IMR-90 (cell line): ENCODE results near the gene MYO5A.
A peak's percentile ranks its signal among the peaks of the same experiment; 100 is the strongest.

Experiments
- BHLHE40 ChIP-seq: fragments of 150-350 bp; IDR thresholded peaks from 2 replicates; pipeline ENCODE4 v1.6.1; 2016; ENCODE audit warnings: mild to moderate bottlenecking, low read depth, low read length
- CEBPB ChIP-seq: IDR thresholded peaks from 2 replicates; pipeline ENCODE4 v1.6.1; 2012; ENCODE audit warnings: low read depth, low read length, improper control_type of control experiment
- CHD1 ChIP-seq: IDR thresholded peaks from 2 replicates; pipeline ENCODE4 v1.6.1; 2012; ENCODE audit warnings: low read depth, low read length, improper control_type of control experiment
- CTCF ChIP-seq: conservative IDR thresholded peaks from 2 replicates; pipeline ENCODE4 v1.5.1; 2012; ENCODE audit warnings: mild to moderate bottlenecking, low read depth, low read length, improper control_type of control experiment
- ELK1 ChIP-seq: fragments of 150-350 bp; IDR thresholded peaks from 2 replicates; pipeline ENCODE4 v1.6.1; 2016; ENCODE audit warnings: low read depth, mild to moderate bottlenecking, low read length, moderate library complexity, borderline replicate concordance
- MAFK ChIP-seq: IDR thresholded peaks from 2 replicates; pipeline ENCODE4 v1.6.1; 2012; ENCODE audit warnings: low read depth, low read length, improper control_type of control experiment
- MAZ ChIP-seq: IDR thresholded peaks from 2 replicates; pipeline ENCODE4 v1.6.1; 2012; ENCODE audit warnings: low read depth, mild to moderate bottlenecking, low read length, improper control_type of control experiment, moderate library complexity, borderline replicate concordance
- MXI1 ChIP-seq: IDR thresholded peaks from 2 replicates; pipeline ENCODE4 v1.6.1; 2012; ENCODE audit warnings: low read depth, mild to moderate bottlenecking, low read length, moderate library complexity, borderline replicate concordance
- POLR2A ChIP-seq: IDR thresholded peaks from 2 replicates; pipeline ENCODE4 v1.6.1; 2012; ENCODE audit warnings: mild to moderate bottlenecking, low read depth, low read length
- RAD21 ChIP-seq: IDR thresholded peaks from 2 replicates; pipeline ENCODE4 v1.6.1; 2012; ENCODE audit warnings: low read length, improper control_type of control experiment
- SMC3 ChIP-seq: fragments of 150-350 bp; IDR thresholded peaks from 2 replicates; pipeline ENCODE4 v1.6.1; 2016; ENCODE audit warnings: low read depth, mild to moderate bottlenecking, antibody characterized with exemption, low read length, moderate library complexity
- USF2 ChIP-seq: fragments of 150-350 bp; IDR thresholded peaks from 2 replicates; pipeline ENCODE4 v1.6.1; 2017; ENCODE audit warnings: mild to moderate bottlenecking, antibody characterized with exemption, low read length, low read depth

- TF ChIP-seq CTCF (peak; percentile 27; the same call in 1 of the 2 replicates), POLR2A (peak; percentile 29; the same call in 1 of the 2 replicates), USF2 (no peak), MXI1 (peak; percentile 79; the same call in 1 of the 2 replicates), RAD21 (peak; percentile 40), SMC3 (no peak; the same call in 1 of the 2 replicates), CHD1 (no peak), CEBPB (no peak), MAFK (no peak), ELK1 (no peak), MAZ (peak; percentile 52; the same call in 1 of the 2 replicates), BHLHE40 (no peak)
Observed at GRCh38 chr15:52528564-52529340, at the start of gene MYO5A.
